Tongue (tissue), 2 donors: ENCODE results near the gene MAPK1. TPM values are rescaled to one million over a fixed set of nuclear protein-coding genes. Genes with fewer than 3 reads are reported as not detected.
"Not testable (repeated sequence)": the region's sequence is repeated elsewhere in the genome, so short reads cannot be mapped to it uniquely, and the experiment has no call there.

Source experiments
- DNase-seq: peaks from one replicate; pipeline ENCODE4 v3.0.0-alpha.2; 2015
- total RNA-seq: library from RNA; depleted of rRNA; stranded (reverse); fragments of >200 nt; gene quantifications from one replicate; pipeline ENCODE4 v1.2.3, GENCODE V29; 2014

Gene MAPK1
- total RNA-seq, 1 donor from 2014 or later, result 88.3 TPM

DNA sequence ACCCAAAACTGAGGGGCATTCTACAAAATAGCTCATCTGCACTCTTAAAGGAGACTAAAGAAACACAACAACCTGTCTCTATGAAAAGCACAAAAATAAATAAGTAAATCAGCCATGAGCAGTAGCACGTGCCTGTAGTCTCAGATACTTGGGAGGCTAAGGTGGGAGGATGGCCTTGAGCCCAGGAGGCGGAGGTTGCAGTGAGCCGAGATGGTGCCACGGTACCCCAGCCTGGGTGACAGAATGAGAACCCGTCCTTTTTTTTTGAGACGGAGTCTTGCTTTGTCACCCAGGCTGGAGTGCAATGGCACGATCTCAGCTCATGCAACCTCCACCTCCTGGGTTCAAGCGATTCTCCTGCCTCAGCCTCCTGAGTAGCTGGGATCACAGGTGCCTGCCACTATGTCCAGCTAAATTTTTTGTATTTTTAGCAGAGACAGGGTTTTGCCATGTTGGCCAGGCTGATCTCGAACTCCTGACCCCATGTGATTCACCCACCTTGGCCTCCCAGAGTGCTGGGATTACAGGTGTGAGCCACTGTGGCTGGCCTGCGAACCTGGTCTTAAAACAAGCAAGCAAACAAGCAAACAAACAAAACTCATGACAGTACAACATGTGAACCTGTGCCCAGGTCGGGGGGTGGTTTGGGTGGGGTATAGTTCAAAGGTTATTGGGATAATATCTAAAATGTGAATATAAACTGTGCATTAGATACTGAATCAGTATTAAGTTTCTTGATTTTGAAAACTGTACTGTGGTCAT, 76.4 kb downstream of the MAPK1 start:
- not testable (repeated sequence) for DNase-seq

DNA sequence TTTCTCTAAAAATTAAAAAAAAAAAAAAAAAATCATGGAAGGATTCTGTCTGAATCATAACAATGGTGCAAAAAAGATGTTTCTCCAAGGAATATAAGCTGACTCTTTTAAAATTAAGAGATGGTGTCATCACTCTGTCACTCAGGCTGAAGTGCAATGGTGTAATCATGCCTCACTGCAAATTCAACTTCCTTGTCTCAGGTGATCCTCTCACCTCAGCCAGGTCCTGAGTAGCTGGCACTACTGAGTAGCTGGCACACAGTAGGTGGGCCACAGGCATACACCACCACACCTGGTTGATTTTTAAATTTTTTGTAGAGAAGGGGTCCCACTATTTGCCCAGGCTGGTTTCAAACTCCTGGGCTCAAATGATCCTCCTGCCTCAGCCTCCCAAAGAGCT, 77.1 kb downstream of the MAPK1 start:
- no peak for DNase-seq

DNA sequence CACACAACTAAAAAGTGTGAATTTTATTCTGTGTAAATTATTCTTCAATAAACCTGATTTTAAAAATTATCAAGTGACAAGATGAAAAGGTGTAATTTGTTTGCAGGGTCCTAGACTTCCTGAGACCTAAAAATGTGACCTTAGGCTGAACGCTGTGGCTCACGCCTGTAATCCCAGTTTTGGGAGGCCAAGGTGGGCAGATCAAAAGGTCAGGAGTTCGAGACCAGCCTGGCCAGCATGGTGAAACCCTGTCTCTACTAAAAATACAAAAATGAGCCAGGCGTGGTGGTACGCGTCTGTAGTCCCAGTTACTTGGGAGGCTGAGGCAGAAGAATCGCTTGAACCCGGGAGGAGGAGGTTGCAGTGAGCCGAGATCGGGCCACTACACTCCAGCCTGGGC, 79.9 kb downstream of the MAPK1 start:
- not testable (repeated sequence) for DNase-seq

DNA sequence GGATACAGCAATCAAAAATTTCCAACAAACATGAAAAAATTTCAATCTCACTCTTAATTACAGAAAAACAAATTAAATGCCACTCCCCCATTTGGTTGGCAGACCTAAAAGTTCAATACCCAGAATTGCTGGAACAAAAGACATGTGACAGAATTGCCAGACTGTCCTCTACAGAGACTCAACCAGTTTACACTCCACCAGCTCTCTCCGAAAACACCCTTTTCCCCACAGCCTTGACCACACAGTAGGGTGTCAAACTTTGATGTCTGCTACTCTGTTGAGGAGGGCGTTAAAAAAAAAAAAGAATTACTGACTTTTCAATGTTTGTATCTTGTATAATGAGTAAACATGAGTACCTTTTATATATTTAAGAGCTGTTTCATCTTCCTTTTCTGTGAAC, 87.2 kb downstream of the MAPK1 start:
- no peak for DNase-seq

DNA sequence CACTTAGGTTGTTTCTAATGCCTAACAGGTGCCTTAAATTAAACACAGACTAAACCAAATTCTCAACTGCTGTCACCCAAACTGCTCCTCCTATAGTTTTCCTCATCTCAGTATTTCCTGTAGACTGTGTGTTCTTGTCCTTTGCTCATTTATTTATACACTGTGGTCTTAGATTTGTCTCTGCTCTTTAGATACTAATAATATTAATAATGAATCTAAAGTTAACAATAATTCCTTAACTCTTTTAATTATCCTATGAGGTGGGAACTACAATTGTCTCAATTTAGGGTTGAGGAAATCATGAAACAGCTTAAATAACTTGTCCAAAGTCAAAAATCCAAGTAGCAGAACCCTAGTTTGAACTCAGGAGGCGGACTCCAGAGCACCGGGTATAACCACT, 88.0 kb downstream of the MAPK1 start:
- DNase-seq, result no peak

DNA sequence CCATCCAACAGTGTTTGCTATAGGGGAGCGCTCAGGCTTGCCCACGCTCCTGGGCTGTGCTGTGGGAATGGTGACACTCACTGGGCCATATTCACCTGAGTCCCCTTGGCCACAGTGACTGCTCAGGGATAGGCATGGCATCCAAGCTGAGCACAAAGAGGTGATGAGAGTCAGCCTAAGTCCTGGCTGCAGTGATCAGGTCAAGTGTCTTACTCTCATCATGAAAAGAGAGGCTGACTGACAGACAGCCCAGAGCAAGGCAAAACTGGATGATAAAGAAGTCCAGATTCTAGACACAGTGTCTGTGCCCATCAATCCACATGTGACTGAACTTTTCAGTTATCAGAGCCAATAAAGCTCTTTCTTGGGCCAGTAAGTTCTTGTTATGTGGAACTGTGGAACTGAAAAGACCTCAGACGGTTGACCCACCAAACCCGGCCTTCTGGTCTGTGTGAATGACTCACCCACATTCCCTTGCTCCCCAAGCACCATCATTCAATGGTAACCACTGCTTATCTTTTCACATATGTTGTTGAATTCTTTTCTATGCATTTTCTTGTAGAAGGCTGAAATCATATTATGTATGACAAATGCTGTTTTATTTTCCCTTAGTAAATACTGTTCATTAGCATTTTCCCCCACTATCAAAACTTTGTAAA, 88.6 kb downstream of the MAPK1 start:
- no peak for DNase-seq

DNA sequence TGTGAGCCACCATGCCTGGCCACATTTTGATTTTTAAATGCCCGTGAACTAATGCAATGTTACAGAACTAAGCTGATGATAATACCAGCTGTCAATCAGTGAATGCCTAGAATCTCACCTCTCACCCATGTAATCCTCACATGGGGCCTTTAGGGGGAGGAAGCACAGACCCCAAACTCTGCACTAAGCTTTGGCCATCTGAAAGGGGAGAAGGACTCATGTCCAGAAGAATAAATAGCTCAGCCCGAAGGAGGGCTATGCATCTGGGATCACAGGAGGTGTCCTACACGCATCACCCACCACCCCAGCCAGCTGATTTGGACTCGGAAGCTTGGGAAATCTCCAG, 95.8 kb downstream of the MAPK1 start:
- no peak for DNase-seq

DNA sequence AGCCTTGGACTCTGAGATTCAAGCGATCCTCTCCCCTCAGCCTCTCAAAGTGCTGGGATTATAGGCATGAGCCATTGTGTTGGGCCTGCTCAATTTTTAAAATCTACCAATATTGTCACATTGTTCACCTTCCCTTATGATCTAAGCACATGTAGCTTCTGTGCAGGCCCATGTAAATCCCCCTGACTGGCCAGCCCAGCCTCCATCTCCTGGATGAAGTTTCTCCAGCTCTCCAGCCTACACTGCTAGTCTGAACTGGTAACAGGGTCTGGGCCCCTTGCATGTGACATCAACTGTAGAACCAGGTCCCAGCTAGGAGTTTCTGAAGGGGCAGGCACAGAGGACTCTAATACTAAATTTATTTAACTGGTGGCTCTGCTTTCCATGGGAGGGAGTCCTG, 99.0 kb downstream of the MAPK1 start:
- no peak for DNase-seq

DNA sequence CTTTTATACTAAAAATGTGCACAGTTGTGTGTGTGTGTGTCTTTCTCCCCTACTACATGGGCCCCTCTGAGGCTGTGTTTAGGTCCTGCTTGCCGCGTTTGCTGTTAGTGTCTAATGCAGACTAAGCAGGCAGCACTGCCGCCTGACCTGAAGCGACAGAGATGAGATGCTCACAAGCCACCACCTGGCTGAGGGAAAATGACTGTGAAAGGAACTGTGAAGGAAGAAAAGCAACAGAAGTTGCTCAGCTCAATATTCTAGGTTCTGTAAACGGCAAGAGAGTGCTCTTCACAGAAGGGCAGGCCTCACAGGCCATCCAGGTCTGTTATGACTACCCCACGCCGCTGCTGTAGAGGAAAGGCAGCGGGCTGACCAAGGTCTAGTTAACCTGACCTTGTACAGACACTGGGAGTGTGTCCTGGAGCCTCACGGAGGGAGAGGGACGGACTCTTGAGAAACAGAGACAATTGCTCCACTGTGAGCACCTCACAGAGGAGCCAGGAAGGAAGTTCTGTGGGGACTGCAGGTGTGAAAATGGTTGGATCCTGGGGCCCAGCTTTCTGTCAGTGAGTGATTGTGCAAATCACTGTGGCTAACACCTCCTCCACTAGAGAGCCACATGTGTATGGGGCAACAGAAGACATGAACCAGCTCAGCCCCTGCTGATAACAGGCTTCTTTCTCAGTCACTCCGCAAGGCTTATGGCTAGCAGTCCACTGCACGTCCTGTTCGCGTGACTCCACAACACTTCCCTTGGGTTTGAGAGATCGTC, 100.6 kb downstream of the MAPK1 start:
- DNase-seq, result no peak

DNA sequence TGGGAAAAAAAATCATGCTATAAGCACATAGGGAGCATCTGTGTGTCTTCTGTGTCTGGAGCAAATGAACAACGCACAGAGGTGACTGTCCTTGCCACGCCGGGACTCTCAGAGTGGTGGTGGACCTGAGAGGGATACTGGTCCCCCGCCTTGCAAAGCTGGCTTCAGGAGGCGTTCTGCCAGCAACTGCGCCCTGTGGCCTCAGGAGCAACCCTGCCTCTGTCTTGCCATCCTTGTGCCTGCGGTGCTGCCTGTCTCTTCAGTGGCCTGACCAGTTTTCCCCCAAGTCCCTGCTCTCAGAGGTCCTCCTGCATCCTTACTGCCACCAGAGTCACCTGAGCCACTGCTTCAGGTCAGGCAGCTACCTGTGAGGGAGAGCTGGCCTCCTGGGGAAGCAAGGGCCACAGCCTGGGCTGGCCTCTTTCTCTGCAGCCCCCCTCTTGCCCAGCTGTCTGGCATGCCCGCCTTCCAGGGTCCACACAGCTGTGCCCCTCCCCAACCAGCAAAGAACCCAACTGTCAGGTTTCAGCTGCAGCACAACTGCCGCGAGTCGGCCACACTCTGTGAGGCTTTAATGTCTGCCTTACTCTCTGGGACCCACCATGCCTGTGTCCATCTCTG, 101.4 kb downstream of the MAPK1 start:
- no peak for DNase-seq

DNA sequence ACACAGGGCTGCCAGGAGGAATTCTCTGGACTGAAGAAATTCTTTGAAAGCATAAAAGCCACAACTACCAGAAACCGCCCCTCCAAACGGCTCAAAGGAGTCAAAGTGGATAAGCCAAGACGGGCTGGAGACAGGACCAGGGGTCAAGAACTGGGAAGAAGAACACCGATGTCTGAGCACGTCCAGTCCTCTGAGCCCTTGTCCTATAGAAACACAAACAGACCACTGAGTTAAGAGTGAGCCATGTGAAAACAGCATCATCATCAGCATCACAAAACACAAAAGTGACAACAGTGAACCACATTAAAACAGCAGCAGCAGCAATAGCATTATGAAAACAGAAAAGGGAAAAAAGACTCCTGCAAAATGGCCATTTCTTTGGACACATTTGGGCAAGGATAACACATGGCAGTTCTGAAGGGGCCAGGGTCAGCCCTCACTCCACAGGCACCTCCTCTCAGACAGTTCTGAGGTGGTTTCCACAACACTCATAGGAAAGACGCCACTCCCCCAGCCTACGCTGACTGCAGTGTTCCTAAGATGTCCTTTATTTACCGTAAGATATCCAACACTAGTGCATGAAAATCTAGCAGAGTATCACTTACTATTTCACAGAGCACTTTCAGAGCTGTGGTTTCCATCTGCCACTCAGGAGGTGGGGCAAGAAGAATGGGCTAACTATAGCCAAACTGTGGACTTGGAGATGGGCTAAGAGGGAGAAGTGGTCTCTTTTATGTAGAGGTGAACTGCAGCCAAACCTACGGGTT, 103.2 kb downstream of the MAPK1 start:
- no peak for DNase-seq

DNA sequence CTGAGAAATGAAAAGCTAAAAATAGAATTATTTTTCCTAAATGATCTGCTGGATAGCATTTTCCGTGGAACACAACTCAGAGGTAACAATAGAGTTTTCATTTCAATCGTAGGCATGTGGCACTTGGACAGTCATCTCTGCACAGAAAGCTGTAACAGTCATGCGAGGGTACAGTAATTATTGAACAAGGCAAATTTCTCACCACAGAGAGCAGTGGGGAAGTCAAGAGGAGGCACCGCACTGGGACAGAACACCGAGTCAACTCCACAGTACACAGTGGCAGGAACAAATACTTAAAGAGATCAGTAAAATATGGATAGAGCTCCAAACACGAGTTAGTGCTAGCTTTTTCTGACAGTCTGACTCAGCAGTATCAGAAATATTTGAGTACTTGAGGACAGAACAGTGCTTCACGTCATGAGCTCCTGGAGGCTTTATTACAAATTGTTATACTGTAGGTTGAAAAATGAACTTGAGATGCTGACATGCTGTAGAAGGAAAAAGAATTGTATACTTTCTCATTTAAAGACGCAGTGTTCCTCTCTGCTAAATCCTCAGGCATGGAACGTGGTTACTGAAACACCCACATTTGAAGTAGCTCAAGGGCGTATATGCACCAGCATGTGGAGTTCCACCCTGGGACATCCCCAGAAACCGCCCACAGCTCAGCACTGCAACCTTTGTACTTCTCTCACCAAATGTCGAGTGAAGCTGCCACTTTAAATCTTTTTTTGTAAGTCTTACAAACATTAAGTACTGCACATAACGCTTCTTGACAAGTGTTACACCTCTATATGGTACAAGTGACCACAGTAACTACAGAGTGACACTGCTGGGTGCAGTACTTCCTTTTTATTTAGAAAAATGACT, 104.5 kb downstream of the MAPK1 start:
- no peak for DNase-seq

DNA sequence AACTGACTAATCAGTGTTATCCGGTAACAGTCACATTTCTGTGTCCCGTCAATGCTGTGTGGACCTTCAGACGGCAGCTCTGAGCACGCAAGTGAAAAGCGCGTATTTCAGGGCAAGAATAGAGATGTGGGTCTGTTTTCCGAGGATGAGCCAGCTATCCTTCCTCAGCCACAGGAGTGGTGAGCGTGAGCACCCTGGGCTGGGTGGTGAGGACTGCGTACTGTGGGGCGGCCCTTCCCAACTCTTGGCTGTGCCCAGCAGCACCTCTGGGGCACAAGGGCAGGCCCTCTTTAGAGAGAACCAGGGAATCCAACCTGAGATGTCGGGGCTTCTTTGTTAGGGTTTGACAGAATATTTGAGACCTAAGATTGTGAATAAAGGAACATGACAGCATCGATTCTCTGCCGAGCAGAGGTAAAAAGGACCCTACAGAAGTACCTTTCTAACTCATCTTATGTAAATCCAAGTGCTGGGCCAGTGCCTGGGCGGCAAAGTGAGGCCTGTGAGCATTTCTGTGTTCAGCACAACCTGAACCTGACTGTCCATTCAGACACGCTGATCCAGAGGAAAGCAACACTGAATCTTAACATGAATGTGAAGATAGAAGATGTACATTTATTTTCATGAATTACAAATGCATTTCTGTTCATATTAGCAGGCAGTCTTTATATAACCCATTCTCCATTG, 105.3 kb downstream of the MAPK1 start:
- no peak for DNase-seq

DNA sequence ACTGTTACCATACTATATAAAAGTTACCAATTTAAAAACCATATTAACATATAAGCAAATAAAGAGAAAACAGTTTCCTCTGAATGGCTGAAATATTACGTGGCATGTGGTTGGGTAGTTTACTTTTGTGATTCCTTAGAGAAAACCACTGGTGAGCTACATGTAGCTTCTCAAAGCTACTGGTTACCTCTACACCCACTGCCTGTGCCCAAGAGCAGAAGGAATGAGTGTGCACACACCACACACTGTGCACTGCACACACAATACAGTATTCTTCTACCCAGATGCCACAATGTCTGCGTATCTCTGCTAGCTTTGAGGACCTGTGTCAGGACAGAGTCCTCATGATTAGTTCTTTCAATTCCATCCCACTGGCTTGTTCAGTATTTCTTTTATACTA, 106.4 kb downstream of the MAPK1 start:
- no peak for DNase-seq

DNA sequence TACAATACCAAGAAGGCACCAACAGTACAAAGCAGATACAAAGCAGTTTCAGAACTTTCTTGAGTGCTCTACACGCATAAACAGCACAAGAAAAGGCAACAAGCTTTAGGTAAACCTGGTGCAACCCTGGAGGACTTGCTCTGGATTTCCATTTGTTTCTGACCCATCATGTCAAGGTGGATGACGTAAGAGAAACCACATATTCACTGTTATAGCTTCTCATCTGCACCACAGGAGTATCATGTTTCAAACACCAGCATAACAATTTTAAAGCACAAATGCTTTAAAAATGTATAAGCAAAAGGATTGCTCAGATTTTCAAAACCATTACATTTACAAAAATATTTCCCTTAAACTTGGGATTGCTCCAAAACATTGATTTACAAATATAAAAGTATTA, 106.8 kb downstream of the MAPK1 start:
- no peak for DNase-seq

DNA sequence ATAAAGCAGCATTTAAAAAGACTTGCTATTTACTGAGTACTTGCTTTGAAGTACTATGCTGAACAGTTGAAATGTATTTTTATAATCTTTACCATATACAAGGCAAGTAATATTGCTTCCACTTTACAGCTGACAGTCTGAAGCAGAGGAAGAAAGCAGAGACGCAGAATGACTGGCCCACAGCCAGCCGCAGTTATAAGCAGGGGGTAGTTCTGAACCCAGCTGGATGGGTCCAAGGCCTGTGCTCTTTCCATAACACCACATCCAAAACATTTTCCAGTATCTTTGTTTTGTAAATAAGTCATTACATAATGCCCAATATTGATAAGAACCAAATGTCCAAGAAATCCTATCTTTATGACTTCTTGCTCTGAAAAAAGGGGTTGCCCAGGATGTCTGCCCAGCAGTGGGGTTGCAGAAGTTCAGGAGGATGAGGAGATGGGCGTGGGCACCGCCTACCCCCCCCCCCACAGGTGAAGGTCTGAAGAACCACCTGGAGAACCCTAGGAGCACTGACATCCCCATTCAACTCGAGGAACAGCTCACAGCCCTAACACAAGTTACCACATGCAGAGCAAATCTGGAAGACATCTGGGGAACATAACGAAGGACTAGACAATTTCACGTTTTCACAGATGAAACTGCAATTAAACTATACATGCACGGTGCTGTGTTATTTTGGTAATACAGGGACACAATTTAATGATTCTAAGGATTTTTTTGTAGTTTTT, 107.6 kb downstream of the MAPK1 start:
- no peak for DNase-seq

DNA sequence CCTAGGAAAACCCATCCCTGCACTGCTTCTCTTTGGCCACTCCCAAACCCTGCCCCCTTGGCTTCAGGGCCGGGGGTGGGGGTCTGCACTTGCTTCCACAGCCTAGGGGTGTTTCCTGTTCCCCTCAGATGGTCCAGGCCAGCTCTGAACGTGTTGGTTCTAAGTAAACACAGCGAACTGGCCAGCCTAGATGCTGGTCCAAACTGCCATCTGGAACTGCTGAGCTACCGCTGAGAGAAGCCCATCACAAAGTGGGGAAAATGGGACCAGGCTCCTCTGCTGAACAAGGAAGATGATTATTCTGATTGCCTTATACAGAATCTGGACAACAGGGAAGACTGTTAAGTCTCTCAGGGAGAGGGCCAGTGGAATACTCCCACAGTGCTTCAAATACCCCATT, 108.4 kb downstream of the MAPK1 start:
- no peak for DNase-seq

DNA sequence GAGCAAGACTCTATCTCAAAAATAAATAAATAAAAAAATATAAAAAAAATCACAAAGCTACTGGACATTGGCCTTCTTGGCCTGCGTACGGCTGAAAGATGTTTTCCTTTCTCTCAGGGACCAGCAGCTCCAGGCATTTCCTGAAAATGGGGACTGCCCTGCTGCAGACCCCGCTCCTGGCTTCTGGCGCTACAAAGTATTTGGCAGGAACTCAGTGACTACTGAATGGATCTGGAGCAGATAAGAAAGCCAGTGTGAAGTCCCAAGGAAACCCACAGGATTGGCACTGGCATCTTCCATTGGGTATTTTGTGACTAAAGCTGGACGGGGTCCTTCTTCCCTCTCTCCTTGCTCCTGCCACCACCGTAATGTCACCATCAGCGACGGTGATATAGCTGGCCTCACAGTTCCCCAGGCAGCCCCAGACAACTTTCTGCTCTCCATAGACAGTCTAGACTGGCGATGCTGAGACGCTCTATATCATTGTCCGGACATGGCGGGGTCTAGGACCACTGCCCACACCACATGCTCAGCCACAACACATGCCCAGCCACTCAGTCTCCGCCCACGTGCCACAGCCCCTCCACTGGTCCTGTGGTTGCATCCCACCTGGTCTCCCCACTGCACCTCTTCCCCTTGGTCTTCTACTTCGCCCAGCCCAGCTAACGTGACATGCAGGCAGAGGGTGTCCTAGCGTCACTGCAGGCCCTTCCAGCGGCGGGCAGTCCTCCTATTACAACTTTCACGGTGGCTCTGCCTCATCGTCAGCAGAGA, 109.2 kb downstream of the MAPK1 start:
- DNase-seq, result no peak

DNA sequence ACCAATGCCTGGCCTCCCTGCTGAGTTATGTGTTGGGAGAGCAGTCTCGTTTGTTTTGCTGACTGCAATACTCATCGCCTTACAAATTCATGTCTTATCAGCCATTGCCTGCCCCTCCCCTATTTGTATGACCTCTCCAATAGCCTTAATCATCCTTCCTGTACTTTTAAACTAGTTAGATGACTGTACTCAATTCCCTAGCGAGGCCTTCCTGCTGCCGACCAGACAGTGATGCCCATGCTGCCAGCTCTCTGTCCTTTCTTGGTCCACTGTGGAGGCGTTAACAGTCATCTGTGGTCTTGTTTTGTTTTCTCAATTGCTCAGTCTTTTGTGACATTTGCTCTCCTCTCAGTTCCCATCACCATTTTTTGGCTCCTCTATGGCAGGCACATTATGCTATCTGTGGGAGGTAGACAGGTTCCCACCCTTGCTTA, 111.6 kb downstream of the MAPK1 start:
- DNase-seq, result no peak
